ENCODE data around the gene KCNS3.

KCNS3 gene, protein sequence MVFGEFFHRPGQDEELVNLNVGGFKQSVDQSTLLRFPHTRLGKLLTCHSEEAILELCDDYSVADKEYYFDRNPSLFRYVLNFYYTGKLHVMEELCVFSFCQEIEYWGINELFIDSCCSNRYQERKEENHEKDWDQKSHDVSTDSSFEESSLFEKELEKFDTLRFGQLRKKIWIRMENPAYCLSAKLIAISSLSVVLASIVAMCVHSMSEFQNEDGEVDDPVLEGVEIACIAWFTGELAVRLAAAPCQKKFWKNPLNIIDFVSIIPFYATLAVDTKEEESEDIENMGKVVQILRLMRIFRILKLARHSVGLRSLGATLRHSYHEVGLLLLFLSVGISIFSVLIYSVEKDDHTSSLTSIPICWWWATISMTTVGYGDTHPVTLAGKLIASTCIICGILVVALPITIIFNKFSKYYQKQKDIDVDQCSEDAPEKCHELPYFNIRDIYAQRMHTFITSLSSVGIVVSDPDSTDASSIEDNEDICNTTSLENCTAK

DNA sequence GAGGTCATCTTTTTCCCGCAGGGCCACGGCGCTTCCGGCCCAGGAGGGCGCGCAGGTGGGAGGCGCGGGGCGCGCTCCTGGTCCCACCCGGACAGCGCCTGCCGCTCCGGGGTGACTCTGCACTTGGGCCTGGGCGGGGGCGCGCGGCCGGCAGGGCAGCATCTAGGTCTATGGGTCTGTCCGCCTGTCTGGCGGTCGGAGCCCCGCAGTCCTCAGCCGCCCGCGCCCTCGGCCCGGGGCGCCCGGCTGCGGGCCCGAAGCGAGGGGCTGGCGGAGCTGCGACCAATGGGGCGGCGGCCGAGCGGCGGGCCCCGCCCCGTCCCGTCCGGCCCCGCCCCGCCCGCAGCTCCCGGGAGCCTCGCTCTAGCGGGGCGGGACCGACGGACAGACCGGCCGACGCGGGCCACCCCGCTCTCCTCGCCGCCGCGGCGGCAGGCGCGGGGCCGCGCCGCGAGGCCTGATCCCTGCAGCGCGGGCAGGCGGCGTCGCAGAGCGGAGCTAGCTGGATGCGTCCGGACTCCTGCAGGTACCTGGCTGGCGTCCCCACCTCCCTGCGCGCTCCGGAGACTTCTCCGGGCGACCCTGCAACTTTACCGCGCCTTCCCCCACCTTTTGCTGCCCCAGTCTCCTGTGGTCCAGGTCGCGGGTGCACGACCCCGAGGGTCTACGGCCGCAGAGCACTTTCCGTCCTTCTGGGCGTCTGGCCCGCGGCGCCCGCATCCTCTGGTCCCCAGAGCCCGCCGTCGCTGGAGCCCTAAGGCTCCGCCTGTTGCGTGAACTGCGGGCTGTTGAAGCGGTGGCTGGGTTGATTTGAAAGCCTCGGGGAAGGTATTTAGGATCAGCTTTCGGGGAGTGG, at the start of gene KCNS3:
Gene KCNS3 (plus strand): TSS at position 387 of the 856 bp plus-strand sequence. CDS start 52,342 bp downstream, outside the sequence.
- no peak for DNase-seq (ENCODE audit: low read depth in 2 of 2)

DNA sequence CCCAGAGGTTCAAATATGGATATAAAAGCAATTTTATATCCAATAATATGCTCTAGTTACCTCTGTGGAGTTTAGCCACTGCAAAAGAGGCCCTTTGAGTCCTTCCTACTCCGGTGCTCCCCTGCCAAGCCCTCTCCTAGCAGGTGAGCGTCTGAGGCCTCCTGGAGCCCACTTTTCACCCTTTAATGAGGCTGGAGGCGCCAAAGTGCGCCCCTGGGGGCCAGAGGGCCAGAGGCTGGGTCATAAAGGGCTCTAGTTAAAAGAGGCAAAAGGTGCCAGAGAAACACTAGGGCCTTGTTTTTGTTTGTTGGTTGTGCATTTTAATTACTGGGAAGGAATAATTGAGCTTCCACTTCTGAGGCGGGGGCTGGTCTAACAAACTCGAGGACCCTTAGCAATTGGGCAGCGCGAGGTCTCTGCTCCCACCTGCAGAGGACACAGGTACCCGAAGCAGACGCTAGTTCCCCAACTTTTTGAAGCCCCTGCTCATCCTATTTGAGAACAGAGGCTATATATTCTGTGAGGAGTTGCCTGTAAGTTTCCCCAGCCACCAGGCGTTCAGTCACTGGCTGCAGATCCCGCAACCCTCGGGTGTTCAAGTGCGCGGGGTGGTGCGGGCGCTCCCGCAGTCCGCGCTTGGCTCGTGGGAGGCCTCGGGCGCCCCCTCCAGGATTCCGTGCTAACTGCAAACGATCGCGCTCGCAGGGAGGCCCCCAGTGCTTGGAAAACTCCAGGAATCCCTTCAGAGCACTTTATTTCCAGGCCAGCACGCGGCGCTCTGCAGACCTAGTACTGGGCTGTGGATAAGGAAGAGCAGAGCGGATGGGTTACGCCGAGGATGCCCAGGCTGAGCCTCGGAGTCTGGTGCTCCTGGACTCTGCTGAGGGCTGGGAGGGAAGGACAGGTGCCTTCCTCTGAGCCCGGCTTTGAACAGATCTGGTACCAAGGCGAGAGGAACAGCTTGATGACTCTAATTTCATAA, 48.1 kb upstream of the KCNS3 start:
- no peak for DNase-seq (ENCODE audit: low read depth in 2 of 2)

DNA sequence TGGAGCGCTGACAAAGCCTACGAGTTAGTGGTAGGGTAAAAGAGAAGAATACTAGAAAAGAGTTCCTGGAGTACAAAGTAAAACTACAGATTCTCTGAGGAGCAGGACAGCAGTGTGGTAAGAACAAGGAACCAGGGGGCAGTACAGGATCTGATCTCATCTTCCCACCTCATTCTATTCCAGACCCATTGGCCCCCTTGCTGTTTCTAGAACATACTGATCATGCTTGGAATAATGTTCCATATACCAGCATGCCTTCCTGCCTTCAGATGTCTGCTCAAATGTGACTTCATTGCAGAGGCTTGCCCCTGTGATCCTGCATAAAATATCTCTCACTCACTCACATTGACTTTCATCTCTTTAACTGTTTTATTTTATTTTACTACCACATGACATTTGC, 43.0 kb upstream of the KCNS3 start:
- DNase-seq (ENCODE audit: low read depth in 2 of 2), result no peak

DNA sequence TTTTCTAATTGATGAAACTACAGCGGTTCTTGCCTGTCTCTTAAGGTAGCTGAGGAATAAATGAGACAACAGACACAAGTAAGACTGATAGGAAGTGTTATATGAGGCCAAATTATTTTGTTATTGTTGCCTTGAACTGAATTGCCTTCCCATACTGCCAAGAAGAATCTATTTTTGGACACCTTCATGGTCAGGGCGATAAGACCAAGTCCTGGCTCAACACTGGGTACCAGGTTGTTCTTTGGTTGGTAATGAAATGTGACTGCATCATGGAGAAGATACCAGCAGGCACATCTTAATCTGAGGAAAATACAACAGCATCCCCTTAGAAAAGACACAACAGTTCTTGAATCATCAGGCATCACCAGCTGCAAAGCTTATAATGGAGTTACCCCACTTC, 38.5 kb upstream of the KCNS3 start:
- no peak for DNase-seq (ENCODE audit: low read depth in 2 of 2)

DNA sequence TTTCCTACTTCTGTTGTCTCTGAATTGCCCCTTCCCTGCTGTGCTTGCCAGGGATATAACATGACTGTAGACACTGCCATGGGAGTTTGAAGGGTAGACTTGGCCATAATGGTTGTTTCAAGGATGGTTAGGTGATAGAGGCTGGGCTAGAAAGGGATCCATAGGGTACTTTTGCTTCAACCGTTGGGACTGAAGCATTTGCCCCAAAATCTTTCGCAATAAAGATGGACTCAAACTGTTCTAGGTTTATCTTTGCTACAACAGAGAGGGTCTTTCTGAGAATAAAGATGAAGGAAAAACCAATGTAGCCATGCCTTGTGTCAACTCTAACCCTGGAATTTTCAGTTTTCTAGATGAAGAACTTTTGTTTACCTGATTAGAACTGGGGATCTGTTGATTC, 35.0 kb upstream of the KCNS3 start:
- DNase-seq (ENCODE audit: low read depth in 2 of 2), result no peak

DNA sequence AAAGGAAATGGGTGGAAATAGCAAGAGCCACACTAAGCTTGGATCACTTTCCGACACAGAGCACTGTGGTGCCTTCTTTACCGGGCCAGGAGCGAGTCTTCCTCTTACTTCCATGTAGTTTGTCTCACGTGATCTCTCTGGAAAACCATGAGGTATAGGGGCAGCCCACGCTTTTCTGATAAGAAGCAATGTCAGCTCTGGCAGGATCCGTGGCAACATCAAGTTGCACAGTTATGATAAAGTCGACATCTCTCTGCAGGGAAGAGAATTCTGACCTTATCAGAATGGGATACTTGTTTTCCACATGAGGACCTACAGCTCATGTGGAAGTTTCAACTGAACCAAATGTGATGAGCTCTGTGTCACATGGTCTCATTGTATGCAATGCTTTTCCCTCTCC, 32.7 kb upstream of the KCNS3 start:
- DNase-seq (ENCODE audit: low read depth in 2 of 2), result no peak

DNA sequence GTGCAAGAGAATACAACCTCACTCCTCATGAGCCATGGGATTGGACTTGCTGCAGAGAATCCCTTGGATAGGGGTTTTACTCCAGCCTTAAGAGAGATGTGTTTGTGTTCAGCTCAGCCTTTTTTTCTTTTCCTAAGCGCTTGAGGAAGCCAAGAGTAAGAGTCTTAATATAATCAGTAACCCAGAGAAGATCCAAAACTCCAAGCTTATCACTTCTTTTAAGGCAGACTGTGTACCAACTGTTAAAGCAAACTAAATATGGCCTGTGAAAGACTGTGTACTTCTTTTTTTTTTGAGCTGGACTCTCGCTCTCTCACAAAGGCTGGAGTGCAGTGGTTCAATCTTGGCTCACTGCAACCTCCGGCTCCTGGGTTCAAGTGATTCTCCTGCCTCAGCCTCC, 31.8 kb upstream of the KCNS3 start:
- DNase-seq (ENCODE audit: low read depth in 2 of 2), result no peak

DNA sequence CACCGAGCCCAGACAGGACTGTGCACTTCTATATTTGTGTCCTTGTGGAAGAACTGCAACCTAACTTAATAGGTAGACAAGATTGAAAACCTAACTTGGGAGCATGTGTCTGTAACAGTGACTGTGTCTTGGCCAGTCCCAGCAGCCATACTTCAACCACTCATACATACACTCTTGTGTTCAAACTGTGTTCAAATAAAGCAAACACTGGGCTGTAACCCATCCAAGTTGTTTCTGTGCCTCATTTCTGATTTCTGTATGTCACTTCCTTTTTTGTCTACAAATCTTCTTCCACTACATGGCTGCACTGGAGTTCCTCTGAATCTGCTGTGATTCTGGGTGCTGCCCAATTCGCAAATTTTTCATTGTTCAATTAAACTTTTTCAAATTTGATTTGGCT, 31.2 kb upstream of the KCNS3 start:
- no peak for DNase-seq (ENCODE audit: low read depth in 2 of 2)

DNA sequence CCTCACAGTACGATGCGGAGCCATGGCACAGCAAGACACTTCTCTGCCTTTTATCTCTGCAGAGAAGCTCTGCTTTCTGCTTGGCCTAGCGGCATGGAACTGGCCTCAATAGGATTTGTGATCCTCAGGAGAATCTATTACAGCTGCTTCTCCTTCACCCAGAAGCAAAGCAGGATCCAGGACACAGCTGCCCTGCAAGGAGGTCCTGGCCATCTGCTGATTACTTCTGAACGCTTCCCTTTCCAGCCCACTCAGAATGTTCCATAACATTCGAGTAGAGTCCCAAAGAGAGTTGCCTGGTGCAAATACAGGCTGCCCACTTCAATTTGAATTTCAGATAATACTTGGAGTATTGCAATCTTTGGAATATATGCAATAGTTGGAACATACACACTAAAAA, 29.2 kb upstream of the KCNS3 start:
- no peak for DNase-seq (ENCODE audit: low read depth in 2 of 2)

DNA sequence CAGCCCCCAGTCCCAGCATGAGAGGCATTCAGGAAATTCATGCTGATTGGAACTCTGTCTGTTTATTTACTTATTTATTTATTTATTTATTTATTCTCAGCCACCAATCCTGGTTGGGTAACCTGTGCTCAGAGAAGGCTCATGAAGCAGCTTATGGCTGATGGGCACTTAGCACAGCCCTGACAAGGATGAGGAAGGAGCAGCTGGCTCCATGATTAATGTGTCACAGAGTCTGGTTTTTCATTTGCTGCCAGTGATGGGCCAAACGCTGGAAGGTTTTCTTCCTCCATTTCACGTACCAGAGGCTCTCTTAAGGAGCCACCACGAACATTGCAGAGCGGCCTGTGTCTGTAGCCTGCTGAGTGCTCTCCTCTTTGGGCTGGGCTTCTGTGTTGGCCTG, 28.3 kb upstream of the KCNS3 start:
- no peak for DNase-seq (ENCODE audit: low read depth in 2 of 2)

DNA sequence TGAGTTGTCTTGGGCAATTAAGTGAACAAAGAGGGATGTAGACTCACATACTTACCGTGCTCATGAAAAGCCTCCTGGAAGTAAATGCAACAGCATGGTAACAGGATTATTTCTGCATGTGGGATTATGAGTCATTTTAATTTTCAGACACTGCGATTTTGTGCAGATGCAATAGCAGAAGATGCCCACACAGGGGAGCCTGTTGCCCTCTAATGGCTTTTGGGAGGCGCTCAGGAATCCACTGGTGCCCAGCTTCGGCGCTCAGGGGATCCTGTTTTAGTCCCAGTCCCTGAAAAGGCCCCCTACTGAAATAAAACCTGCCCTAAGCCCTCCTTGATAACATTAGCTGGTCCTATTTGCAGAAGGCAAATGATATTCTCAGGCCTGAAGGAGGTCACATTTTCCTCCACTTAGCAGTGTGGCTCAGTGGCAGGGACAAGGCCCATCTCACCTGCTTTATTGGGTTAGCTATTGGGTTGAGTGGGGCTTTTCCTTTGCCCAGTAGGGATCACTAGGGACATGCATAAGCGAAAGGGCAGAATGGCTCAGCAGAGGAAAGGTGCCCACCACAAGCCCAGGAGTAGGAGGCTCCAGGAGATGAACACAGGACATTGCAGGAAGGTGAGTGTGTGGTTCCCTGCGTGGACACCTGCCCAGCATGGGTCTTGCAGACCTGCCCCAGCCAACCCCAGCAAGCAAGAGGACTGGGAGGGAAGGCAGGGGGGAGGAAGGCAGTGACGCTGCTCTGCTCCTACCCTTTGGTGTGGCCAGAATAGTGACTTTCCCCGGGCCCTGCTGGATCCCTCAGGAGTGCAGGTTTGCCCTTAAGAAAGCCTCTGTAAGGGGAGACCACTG, 26.5 kb upstream of the KCNS3 start:
- DNase-seq (ENCODE audit: low read depth in 2 of 2), result no peak

DNA sequence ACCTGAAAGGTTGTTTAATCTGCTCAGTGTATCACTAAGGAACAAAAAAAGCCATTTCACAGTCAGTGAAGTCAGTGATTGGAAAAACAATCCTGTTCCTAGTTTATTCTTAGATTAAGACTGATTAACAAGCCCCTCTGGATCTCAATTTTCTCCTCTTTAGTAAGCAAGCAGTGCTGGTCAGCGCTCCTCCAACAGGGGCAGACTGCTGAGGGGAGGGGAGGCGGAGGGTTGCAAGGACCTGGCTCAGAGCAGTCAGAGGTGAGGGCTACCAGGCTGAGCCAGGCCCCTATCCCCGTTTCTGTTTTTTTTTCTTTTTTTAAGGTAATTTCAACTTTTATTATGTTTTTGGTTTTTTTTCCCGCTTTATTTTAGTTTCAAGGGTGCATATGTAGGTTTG, 24.7 kb upstream of the KCNS3 start:
- no peak for DNase-seq (ENCODE audit: low read depth in 2 of 2)

DNA sequence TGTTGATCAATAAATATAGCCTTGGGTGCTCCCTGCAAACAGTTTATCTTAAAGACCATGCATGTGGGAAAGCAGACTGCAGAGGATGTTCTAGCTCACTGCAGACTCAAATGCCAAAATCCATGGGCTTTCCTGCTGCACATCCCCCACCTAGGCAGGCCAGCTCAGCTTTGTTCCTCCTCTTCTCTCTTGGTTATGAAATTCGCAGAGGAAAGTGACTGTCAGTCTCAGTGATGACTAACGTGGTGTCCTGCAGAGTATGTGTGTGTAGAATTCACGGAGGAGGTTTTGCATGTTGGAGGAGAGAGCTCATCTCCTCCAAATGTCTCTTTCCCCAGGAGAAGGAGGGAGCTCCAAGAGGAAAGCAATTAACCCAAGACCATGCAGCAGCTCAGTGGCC, 21.4 kb upstream of the KCNS3 start:
- no peak for DNase-seq (ENCODE audit: low read depth in 2 of 2)

DNA sequence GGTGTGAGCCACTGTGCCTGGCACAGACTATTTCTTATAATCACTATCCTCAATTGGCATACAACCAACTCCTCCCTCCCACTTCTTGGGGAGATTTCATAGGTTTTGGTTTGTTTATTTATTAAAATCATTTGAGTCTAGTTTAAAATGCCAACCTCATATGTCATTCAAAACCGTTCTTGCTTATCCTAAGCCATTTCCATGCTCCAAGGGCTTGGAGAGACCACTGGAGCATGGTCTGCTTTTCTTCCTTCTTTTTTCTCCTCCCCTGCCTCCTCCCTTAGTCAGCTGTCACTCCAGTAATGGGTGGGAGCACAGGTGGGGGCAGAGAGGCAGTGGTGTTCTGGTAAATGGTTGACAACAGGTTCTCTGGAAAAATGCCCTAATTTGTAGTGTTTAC, 20.4 kb upstream of the KCNS3 start:
- no peak for DNase-seq (ENCODE audit: low read depth in 2 of 2)

DNA sequence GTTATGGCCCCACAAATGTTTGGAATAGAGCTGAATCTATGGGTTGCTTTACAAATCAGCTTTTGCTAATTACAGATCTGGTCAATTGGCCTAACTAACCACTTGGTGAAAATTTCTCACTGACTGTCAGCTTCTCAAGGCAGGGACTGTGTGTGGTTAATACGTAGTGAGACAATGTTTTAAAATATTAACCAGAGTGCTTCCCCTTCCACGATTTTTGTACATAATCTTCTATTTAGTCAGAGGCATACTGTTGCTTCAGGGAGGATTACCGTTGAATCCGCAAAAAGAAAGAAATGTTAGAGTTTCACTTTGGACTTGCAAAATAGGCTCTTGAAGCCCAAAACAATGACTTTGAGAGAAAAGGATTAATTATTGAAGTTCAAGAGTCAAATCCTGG, 14.9 kb upstream of the KCNS3 start:
- DNase-seq (ENCODE audit: low read depth in 2 of 2), result no peak

DNA sequence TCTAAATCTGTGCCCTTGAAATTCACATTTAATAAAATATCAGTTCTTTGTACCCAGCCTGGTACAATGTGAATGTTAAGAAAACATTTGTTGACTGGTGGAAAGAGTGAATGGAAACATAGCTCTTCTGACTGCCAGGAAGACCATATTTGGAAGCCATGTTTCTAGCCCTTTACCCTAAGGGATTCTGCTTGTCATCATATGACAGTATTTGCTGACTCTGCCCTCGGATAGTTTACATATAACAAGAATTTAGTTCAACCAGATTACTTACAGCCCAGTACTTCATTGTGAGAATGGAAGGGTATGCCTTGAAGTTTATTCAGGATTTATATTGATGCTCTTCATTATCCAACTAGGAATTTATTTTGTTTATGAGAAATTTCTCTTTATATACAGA, 13.8 kb upstream of the KCNS3 start:
- no peak for DNase-seq (ENCODE audit: low read depth in 2 of 2)

DNA sequence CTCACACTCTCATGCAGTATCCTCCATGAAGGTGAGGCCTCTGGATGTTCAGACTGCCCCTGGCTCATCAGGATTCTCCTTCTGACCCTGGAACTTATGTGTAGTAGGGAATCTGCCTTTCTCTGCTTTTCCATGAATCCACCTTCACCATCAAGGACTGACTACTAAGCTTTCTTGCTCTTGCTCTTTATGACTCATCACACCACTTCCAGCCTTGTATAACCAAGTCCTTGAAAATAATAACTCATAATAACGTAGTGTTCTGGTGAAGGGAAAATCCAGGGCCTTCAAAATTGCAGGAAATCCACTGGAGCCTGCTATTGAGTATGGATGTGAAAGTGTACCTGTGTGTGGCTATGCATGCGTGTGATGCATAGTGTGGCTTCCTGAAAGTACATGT, 11.3 kb upstream of the KCNS3 start:
- no peak for DNase-seq (ENCODE audit: low read depth in 2 of 2)

DNA sequence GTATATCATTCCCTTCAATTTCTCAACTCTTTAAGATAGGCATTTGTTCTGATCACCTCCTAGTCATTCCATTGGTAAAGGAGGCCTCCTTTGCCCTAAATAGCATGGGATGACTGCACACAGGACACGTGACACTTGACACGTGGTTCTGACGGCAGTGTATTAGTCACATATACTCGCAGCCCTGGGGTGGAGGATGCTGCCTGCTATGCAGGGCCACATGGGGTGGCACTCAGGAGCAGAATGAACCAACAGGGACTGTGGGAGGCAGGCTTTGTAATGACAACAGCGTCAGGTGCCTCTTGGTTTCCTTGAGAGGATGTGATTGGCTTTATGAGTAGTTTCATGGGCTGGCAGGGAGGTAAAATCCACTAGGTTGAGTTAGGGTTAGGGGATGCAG, 9.3 kb upstream of the KCNS3 start:
- no peak for DNase-seq (ENCODE audit: low read depth in 2 of 2)

DNA sequence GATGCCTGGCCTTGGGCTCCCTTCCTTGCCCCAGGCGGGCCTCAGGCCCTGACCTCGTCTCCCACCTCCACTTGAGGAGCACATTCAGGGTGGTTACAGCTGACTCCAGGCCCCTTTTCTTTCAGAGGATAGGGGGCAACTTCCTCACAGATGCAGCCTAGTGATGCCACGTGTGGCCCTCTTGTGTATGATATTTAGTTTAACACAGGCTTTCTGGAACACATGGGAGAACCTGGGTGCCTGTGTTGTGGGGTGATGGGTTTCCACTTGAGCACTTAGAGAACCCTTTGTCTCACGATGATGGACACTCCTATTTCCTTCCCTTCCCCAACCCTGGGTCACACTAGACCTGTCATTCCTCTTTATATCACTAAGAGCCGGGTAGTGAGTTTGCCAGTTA, 6.8 kb upstream of the KCNS3 start:
- no peak for DNase-seq (ENCODE audit: low read depth in 2 of 2)

DNA sequence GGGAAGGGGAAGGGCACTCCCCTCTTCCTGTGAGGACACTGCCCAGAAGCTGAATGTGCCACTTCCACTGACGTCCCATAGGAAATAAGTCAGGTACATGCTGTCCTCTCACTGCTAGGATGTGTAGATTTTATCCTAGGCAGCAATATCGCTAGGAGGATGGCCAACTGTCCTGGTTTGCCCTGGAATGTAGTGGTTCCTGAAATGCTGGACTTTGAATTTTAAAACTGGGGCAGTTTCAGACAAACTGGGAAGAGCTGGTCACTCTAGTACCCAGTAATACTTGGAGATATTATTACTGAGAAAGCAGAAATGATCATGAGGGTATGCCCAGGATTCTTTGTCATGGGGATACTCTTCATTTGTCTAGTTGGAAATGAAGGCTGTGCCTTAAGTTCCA, 5.4 kb upstream of the KCNS3 start:
- DNase-seq (ENCODE audit: low read depth in 2 of 2), result no peak

DNA sequence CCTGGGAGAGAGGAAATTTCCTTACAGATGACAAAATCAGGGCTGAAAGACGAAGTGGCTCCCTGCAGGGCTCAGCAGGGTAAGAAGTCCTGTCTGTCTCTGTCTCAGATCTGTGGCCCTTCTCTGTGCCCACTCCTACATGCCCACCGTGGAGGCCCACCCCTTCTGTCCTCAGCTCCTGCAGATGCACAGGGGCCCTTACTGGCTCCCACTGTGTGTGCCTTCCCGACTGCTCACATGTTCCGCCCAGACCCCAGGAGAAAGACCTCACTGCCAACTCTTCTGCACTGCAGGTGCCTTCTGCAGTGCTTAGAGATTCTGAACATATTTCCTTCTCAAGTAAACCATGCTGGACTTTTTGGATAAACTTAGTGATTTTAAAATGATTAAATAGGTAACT, 1.9 kb upstream of the KCNS3 start:
- no peak for DNase-seq (ENCODE audit: low read depth in 2 of 2)
